HG02943 (cell line): ENCODE data around the gene MCTP1.

ENCODE experiments used
- ATAC-seq: cut with Tn5 transposase; IDR thresholded peaks from one replicate; pipeline ENCODE4 v1.9.1; 2021; ENCODE audit warnings: mild to moderate bottlenecking, low read depth, moderate library complexity; ENCODE audit not compliant: unreplicated experiment

MCTP1 gene

GRCh38 chr5:95081982-95082381 lies 202.9 kb downstream of the MCTP1 start:
- ATAC-seq: no peak

- peak; percentile 80 for ATAC-seq
Observed at GRCh38 chr5:95081500-95081960, 203.4 kb downstream of the MCTP1 start.

DNA sequence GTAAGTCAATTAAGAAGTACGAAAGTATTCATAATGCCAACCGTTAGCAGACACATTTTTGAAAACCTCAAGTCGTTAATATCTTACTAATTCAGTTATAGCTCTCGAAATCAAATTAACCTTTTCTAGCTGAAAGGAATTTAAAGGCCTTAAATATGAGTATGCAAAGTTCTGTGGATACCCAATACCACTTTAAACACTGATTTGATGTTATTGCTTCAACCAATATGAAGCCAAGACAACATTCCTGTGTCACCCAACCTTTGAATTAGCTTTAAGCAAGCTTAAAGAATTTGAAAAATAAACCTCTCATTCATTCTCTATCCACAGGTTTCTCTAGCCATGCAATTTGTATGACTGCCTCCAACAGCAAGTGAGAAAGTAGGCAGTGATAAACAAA lies 204.5 kb downstream of the MCTP1 start:
- ATAC-seq: no peak

DNA sequence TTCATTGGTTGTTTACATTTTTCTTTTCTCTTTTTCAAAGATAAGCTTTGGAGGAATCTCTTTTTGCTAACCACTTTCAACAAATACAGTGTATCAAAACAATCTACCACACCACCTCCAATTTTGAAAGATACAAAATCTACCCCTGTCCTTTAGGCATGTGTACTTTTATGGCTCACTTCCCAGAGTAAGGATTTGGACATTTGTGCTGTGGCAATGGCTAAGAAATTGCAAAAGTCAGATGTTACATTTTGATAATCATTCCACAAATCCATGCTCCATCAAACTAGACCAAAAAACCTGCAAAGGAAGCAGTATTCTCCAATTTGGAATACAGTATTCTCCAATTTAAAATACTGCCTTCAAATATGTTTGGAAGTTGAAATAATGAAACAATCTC lies 204.9 kb downstream of the MCTP1 start:
- ATAC-seq: no peak

DNA sequence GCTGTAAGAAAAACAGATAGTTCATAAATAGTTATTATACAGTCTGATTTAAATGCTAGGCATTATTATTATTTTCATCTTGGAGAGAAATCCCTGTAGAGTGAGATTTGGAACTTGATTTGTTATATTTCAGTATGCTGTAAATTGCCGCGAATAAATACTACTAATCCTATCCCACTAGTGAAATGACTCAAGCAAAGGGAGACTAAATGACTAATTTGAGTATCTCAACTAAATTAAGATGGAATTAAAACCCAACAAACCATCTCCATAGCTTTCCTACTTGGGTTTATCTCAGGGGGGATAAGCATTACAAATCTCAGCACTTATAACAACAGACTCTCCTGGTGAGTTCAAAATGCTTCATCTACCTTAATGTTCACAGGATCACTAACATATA lies 206.0 kb downstream of the MCTP1 start:
- ATAC-seq: no peak

DNA sequence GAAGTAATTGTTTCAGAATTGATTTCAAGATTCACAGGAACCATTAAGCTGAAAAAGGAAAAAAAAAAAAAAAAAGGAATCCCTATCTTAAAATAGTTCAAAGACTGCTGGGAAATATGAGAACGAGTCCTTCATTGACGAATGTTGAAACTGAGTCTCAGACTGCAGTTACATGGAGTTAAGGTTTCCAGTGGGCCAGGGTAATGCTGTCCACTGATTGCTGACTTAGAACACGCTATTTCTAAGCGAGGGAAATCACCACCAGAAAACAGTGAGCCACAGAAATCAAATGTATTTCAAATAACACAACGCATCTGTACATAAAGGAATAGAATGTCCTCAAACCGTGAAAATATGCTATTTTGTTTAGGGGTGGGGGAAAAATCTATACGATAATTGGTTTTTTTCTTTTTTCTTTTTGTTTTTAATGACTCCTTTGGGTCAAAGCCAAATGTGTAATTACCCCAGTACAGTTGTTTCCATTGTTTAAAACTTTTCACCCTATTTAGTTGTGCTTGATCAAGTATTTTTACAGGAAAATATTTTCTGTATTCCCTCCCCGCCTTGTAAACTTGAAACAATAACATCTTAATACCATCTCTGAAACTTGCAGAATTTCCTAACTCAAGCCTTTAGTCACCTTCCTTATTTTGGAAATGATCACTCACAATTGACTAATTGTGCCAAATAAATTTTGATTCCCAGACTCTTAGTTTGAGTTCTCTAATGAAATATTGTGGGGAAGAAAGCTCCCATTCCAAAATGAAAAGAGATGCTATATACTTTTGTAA lies 208.3 kb downstream of the MCTP1 start:
- ATAC-seq: no peak

DNA sequence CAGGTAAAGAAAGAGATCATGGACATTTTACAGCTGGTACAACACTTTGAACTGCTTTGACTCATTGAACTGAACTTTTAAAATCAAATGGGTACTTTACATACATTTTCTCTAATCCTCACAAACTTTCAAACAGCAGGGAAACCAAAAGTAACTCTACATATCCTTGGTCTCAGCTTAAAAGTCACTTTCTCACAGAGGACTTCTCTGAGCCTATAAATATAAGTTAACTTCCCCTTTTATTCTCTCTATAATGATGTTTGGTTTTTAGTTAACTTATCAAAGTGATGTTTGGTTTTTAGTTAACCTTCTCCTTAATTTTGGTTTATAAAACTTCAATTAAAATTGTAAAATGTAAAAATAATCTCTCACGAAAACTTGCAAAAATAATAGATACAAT lies 209.8 kb downstream of the MCTP1 start:
- ATAC-seq: no peak

DNA sequence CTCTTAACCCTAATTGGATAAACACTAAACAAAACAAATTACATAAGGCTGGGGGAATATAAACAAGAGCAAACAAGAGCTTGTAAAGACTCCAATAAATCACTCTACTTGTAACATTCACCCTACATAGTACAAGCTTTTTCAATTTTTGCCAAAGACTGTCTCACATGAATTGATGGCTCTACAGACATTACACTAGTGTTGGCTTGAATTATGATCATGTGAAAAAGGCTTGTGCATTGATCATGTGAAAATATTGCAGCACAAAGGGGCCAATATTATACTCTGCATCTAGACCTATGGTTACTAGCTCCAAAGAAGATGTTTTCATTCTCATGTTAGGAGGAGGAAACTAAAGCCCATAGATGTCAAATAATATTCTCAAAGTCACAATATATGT lies 212.6 kb downstream of the MCTP1 start:
- no peak for ATAC-seq

- ATAC-seq: no peak
Observed at GRCh38 chr5:95070866-95071265, 214.0 kb downstream of the MCTP1 start.

GRCh38 chr5:95070453-95070852 lies 214.4 kb downstream of the MCTP1 start:
- no peak for ATAC-seq

GRCh38 chr5:95069948-95070347 lies 214.9 kb downstream of the MCTP1 start:
- no peak for ATAC-seq

DNA sequence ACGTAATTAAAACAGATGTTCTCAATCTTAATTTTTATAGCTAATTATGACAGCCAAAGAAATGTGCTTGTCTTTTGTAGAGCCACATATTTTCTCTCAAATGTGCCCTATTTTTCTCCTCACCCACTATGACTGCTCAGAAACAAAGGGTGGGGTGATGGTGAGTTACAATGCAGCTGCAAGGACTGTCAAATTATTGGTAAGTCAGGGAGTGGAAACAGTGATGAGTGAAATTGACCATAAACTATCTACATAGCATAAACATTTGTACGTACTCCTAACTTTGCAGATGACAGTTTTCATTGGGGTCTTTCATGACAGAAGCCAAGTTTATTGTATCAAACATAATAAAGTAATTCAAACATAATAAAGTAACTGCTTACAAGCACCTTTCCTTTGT lies 215.9 kb downstream of the MCTP1 start:
- no peak for ATAC-seq

DNA sequence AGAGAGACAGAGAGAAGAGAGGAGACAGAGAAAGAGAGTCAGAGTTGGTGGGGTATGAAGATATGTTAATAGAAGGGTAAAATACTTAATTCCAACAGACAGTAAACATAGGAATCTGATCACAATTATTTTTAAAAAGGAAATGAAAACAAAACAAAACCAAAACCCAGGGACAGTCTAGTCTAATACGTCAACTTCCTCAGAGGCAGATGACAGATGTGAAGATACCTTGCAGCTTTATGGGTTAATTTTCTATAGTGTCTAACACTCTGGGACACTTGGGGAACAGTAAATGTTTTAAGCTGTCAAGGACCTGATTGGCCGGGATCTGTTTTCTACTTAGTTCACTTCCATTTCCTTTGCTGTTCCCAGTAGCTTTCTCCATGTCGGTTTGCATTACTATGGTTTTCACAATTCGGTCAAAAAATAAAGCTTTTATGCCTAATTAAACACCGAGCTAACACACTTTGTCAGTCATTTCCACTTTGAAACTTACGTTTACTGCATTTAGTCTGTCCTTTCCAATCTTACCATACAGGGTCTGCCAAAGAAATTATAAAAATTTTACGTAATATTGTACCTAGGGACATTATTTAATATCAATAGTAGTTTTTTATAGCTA lies 216.5 kb downstream of the MCTP1 start:
- ATAC-seq: peak; percentile 57

DNA sequence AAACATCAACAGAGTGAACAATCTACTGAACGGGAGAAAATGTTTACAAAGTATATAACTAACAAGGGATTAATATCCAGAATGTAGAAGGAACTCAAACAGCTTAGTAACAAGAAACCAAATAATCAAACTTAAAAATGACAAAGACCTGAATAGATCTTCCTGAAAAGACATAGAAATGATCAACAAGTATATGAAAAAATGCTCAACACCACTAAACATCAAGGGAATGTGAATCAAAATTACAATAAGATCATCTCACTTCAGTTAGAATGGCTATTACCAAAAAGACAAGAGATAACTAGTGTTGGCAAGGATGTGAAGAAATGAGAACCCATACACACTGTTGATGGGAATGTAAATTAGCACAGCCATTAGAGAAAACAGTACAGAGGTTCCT lies 218.8 kb downstream of the MCTP1 start:
- ATAC-seq: no peak

DNA sequence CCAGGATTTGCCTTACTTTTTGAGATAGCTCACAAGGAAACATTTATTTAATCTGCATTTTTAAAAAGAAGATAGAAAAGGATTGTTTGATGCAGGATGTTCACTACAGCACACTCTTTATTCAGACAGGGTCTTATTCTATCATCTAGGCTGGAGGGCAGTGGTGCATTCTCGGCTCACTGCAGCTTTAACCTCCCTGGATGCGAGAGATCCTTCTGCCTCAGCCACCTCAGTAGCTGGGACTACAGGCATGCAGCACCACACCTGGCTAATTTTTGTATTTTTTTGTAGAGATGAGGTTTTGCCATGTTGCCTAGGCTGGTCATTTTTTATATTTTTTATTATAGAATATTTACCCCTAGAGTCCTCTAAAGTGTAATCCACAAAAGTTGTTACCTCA lies 221.4 kb downstream of the MCTP1 start:
- ATAC-seq: no peak

GRCh38 chr5:95060098-95060497 lies 224.8 kb downstream of the MCTP1 start:
- no peak for ATAC-seq

DNA sequence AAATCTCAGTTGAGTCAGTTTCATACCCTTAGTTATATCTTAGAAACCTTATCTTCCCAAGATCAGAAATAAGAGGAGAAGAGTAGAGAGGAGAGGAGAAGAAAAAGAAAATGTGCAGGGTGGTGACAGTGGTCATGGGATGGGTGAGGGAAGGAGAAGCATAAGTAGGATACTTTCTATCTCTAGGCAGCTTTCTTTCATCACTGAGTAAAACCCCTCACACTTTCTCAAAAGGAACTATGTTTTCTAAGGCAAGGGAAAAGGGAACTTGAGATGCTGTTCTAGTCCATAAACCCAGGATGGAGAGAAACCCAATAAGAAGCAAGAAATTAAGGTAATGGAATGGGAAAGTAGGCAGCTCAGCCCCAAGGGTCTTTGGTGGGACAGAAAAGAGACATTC lies 225.3 kb downstream of the MCTP1 start:
- no peak for ATAC-seq

- ATAC-seq: no peak
Observed at GRCh38 chr5:95057615-95058014, 227.3 kb downstream of the MCTP1 start.

DNA sequence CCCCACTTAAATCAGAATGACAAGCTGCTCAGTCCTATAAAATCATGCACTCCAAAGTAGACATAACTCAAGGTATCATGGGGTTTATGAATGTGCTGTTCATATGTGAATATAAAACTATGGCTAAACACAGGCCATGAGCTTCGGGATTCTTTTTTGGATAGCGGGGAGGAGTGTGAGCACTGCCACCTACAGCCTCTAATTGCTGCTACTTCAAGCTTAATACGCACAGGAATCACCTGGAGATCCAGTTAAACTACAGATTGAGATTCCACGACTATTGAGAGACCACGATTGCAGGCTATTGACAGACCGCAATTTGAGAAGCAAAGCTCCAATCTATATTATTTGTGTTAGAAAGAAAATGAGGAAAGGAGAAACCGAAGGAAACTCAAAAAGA lies 231.6 kb downstream of the MCTP1 start:
- no peak for ATAC-seq

DNA sequence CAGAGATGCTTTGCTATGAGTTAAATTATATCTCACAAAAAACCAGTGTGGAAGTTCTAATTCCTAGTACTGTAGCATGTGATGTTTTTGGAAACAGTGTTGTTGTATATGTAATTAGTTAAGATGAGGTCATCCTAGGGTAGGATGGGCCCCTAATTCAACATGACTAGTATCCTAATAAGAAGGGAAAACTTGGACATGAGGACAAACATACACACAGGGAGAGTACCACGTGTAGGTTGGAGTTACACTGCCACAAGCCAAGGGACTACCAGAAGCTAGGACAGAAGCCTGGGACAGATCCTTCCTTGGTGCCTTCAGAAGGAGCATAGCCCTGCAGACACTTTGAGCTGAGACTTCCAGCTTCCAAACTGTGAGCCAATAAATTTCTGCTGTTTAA lies 234.2 kb downstream of the MCTP1 start:
- ATAC-seq: no peak

- ATAC-seq: no peak
Observed at GRCh38 chr5:95048628-95049027, 236.3 kb downstream of the MCTP1 start.
